GM12878 (cell line): ENCODE data around the gene C17orf107. TPM values are rescaled to one million over a fixed set of nuclear protein-coding genes. Genes with fewer than 3 reads are reported as not detected.

Experiments
- ATAC-seq: fragments of 200-7000 bp; cut with Tn5 transposase; 3 replicates; pipeline ENCODE4 v1.9.1; 2020; ENCODE audit warnings: mild to moderate bottlenecking, moderate library complexity
- BruUV-seq: library from RNA; stranded (reverse); fragments of 400-500 nt; replicated peaks from 2 replicates; lab custom pipeline; 2021; lab: Mats Ljungman, UMichigan
- CTCF ChIA-PET: fragments of 300-600 bp; sonication (Branson Sonifier 250); formaldehyde crosslinking; extraction: SDS; loops from one replicate; lab custom pipeline; 2021; ENCODE audit warnings: inconsistent platforms; lab: Yijun Ruan, JAX
- POLR2A ChIA-PET: fragments of 350-600 bp; formaldehyde crosslinking; extraction: SDS; loops from one replicate; lab custom pipeline; 2021; ENCODE audit warnings: inconsistent platforms; lab: Charles Lee
- RAD21 ChIA-PET: fragments of 300-600 bp; sonication (Branson Sonifier 250); formaldehyde crosslinking; loops from one replicate; lab custom pipeline; 2023; ENCODE audit warnings: antibody characterized with exemption; ENCODE audit not compliant: unreplicated experiment; lab: Charles Lee
- SMC1A ChIA-PET: fragments of 300-600 bp; sonication (Branson Sonifier 250); formaldehyde crosslinking; loops from one replicate; lab custom pipeline; 2023; ENCODE audit not compliant: unreplicated experiment, uncharacterized antibody; lab: Charles Lee
- DNase-seq: peaks from one replicate; pipeline ENCODE4 v3.0.0-alpha.2; 2011; ENCODE audit warnings: low read depth, low spot score
- FAIRE-seq: peaks from 3 replicates; lab custom pipeline; 2011; peaks lifted over from hg19 to GRCh38; lab: Jason Lieb, UNC
- H2AFZ ChIP-seq: 2 replicates; pipeline ENCODE4 v1.6.0; 2011; ENCODE audit warnings: low read depth, low read length, control low read depth; ENCODE audit not compliant: control insufficient read depth
- H3K27ac ChIP-seq: 2 replicates; pipeline ENCODE4 v1.5.1; 2011; ENCODE audit warnings: control low read depth; ENCODE audit not compliant: control insufficient read depth, insufficient read depth
- H3K27me3 ChIP-seq, 2 experiments: replicated peaks in 1 of 2; 2 replicates each; pipeline versions ENCODE4 v1.6.0 to v1.6.1; 2011; ENCODE audit warnings: low read length in 1 of 2; ENCODE audit not compliant: control insufficient read depth in 2 of 2, insufficient read depth in 2 of 2
- H3K36me3 ChIP-seq, 2 experiments: 2 replicates each; pipeline ENCODE4 v1.5.1; 2011; ENCODE audit warnings: low read length in 1 of 2; ENCODE audit not compliant: control insufficient read depth in 2 of 2, insufficient read depth in 2 of 2
- H3K4me1 ChIP-seq: 2 replicates; pipeline ENCODE4 v1.6.1; 2011; ENCODE audit warnings: mild to moderate bottlenecking, low read length, moderate library complexity, mixed read lengths; ENCODE audit not compliant: control insufficient read depth, insufficient read depth
- H3K4me2 ChIP-seq: 2 replicates; pipeline ENCODE4 v1.6.0; 2011; ENCODE audit warnings: control low read depth; ENCODE audit not compliant: control insufficient read depth, insufficient read depth
- H3K4me3 ChIP-seq: fragments of 200-600 bp; sonication (generic); 2 replicates; pipeline ENCODE4 v1.5.1; 2016
- H3K79me2 ChIP-seq: 2 replicates; pipeline ENCODE4 v1.6.0; 2011; ENCODE audit warnings: low read length; ENCODE audit not compliant: control insufficient read depth, insufficient read depth
- H3K9ac ChIP-seq: 2 replicates; pipeline ENCODE4 v1.8.0; 2011; ENCODE audit warnings: low read length, control low read depth, mixed read lengths; ENCODE audit not compliant: control insufficient read depth, insufficient read depth
- H3K9me3 ChIP-seq: replicated peaks from 3 replicates; pipeline ENCODE4 v1.5.1; 2011; ENCODE audit warnings: mild to moderate bottlenecking, low read length; ENCODE audit not compliant: control insufficient read depth, insufficient read depth
- H4K20me1 ChIP-seq: 2 replicates; pipeline ENCODE4 v1.6.0; 2011; ENCODE audit not compliant: control insufficient read depth, insufficient read depth
- CREB1 ChIP-seq: IDR thresholded peaks from 2 replicates; pipeline ENCODE4 v1.6.1; 2012; ENCODE audit warnings: low read depth, mild to moderate bottlenecking, inconsistent platforms
- EED ChIP-seq: sonication (generic); IDR thresholded peaks from 2 replicates; pipeline ENCODE4 v1.6.1; 2016; ENCODE audit warnings: antibody characterized with exemption, low read depth
- MYB ChIP-seq: fragments of 150-350 bp; IDR thresholded peaks from 2 replicates; pipeline ENCODE4 v1.6.1; 2014; ENCODE audit warnings: mild to moderate bottlenecking, low read depth, low read length, borderline replicate concordance
- NBN ChIP-seq: fragments of 450-650 bp; IDR thresholded peaks from 2 replicates; pipeline ENCODE4 v1.6.1; 2016
- RBBP5 ChIP-seq: fragments of 200-600 bp; sonication (generic); conservative IDR thresholded peaks from 2 replicates; pipeline ENCODE4 v1.6.1; 2016
- WGBS: methylation state at CpG from one replicate; pipeline ENCODE4 v1.1.6; 2016; ENCODE audit warnings: low lambda C conversion rate; ENCODE audit not compliant: insufficient replicate concordance, insufficient coverage; ENCODE audit errors: missing lambda C conversion rate; 5-methylcytosine and 5-hydroxymethylcytosine counted together
- in situ Hi-C: fragments of 300-500 bp; cut with MboI; formaldehyde crosslinking; loops from 9 replicates; pipeline ENCODE4 v1.14.3; 2018; ENCODE audit warnings: mixed read lengths
- intact Hi-C: fragments of 100-400 bp; cut with micrococcal nuclease; formaldehyde crosslinking; loops from one replicate; pipeline ENCODE4 v1.14.2; 2022; ENCODE audit not compliant: unreplicated experiment
- polyA plus RNA-seq, 11 experiments: library from polyadenylated mRNA; depleted of rRNA in 4 of 11; unstranded in 6 of 11; stranded (reverse) in 5 of 11; fragments of >200 nt; fragmentation: Nextera tagmentation in 4 of 11; fragmentation: Illumina TruSeq in 1 of 11; extraction: Ambion mirVana in 4 of 11; extraction: Trizol in 1 of 11; gene quantifications; 1 replicate in 1 of 11; 2 replicates in 10 of 11; pipeline versions ENCODE4 v1.2.1 to v1.2.3, GENCODE V29; 2011 to 2016; ENCODE audit warnings: inconsistent platforms in 2 of 11, missing spikeins in 2 of 11, low read depth in 1 of 11
- total RNA-seq, 4 experiments: library from RNA; depleted of rRNA in 3 of 4; stranded (reverse); fragments of >200 nt in 3 of 4; fragmentation: Illumina TruSeq in 1 of 4; extraction: Trizol in 1 of 4; gene quantifications; 2 replicates each; pipeline versions ENCODE4 v1.2.1 to v1.2.3, GENCODE V29; 2013 to 2021
- TF ChIP-seq, protein P1 (sequence below): fragments of 450-650 bp; formaldehyde crosslinking; IDR thresholded peaks from 2 replicates; pipeline ENCODE4 v1.4.0; 2020; ENCODE audit warnings: mild to moderate bottlenecking, moderate library complexity
- TF ChIP-seq, protein P2 (sequence below): IDR thresholded peaks from 2 replicates; pipeline ENCODE4 v1.6.1; 2012; ENCODE audit warnings: mild to moderate bottlenecking, low read depth, low read length

The C17orf107 gene
- total and polyA plus RNA-seq, 10 of the 15 experiments (the other 5 are each of a cell fraction or from before 2014, with no cell fraction given) = 0.05 to 0.46 (median 0.11) TPM; not detected in 3

DNA sequence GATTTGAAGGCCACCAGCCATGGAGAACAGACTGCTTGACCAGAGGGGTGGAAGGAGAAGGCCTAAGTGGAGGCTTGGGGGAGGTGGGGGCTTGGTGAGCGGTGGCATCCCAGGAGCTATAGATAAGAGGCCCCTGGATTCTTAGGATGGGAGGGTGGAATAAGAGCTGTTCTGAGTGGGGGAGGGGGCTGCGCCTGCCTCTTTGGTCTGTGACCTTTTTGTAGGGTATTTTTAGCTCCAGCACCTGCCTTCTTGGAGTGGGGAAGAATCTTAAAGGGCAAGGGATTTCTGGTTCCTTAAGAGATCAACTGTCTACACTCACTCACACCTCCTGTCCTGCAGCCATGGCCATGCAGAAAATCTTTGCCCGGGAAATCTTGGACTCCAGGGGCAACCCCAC is 52.1 kb downstream of the C17orf107 start:
- ATAC-seq = no peak
- ChIA-PET POLR2A (interaction anchor here (0.7 to 17.5 kb wide), 6 partner anchors 8 to 332 kb away, joined by 3 to 272 read pairs (median 4); partner anchors contain the start of genes RNF167, SLC25A11 and SPAG7), RAD21 (interaction anchor here (2.0 to 9.8 kb wide), 2 partner anchors 11 to 14 kb away, joined by 7 to 73 read pairs; partner anchors contain the start of genes RNF167, SLC25A11 and SPAG7), SMC1A (interaction anchor here (1.0 to 3.4 kb wide), 3 partner anchors 10 to 15 kb away, joined by 3 to 24 read pairs (median 12); partner anchors contain the start of genes RNF167, SLC25A11 and SPAG7), CTCF (interaction anchor here (1.2 to 3.4 kb wide), 6 partner anchors 11 to 386 kb away, joined by 3 to 23 read pairs (median 7); partner anchors contain the start of genes RNF167, SLC25A11 and SPAG7)
- Histone ChIP-seq H4K20me1 (peaks cover 4% of the 10 kb centered on the region; the same call in 1 of the 2 replicates), H3K9me3 (no peaks in the 10 kb centered on the region), H3K79me2 (peaks cover 33% of the 10 kb centered on the region), H2AFZ (no peak overlapping the region), H3K27me3 (no peaks in the 10 kb centered on the region), H3K36me3 (peaks cover 2 to 3% of the 10 kb centered on the region in 2 experiments; a peak in 3 of 4 replicates), H3K9ac (peak overlapping the region; percentile 97; the same call in 1 of the 2 replicates), H3K4me2 (peak overlapping the region; percentile 93), H3K4me1 (peaks cover 17% of the 10 kb centered on the region), H3K27ac (peak overlapping the region; percentile 85; the same call in 1 of the 2 replicates), H3K4me3 (no peak overlapping the region)
- WGBS = 74% methylated on average over 3 of the region's 3 CpGs
- BruUV-seq = no TSS peak
- TF ChIP-seq CREB1 = no peak
- TF ChIP-seq, protein P1, sequence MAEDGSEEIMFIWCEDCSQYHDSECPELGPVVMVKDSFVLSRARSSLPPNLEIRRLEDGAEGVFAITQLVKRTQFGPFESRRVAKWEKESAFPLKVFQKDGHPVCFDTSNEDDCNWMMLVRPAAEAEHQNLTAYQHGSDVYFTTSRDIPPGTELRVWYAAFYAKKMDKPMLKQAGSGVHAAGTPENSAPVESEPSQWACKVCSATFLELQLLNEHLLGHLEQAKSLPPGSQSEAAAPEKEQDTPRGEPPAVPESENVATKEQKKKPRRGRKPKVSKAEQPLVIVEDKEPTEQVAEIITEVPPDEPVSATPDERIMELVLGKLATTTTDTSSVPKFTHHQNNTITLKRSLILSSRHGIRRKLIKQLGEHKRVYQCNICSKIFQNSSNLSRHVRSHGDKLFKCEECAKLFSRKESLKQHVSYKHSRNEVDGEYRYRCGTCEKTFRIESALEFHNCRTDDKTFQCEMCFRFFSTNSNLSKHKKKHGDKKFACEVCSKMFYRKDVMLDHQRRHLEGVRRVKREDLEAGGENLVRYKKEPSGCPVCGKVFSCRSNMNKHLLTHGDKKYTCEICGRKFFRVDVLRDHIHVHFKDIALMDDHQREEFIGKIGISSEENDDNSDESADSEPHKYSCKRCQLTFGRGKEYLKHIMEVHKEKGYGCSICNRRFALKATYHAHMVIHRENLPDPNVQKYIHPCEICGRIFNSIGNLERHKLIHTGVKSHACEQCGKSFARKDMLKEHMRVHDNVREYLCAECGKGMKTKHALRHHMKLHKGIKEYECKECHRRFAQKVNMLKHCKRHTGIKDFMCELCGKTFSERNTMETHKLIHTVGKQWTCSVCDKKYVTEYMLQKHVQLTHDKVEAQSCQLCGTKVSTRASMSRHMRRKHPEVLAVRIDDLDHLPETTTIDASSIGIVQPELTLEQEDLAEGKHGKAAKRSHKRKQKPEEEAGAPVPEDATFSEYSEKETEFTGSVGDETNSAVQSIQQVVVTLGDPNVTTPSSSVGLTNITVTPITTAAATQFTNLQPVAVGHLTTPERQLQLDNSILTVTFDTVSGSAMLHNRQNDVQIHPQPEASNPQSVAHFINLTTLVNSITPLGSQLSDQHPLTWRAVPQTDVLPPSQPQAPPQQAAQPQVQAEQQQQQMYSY = no peak
- TF ChIP-seq MYB = no peak
- TF ChIP-seq RBBP5 = no peak
- TF ChIP-seq, protein P2, sequence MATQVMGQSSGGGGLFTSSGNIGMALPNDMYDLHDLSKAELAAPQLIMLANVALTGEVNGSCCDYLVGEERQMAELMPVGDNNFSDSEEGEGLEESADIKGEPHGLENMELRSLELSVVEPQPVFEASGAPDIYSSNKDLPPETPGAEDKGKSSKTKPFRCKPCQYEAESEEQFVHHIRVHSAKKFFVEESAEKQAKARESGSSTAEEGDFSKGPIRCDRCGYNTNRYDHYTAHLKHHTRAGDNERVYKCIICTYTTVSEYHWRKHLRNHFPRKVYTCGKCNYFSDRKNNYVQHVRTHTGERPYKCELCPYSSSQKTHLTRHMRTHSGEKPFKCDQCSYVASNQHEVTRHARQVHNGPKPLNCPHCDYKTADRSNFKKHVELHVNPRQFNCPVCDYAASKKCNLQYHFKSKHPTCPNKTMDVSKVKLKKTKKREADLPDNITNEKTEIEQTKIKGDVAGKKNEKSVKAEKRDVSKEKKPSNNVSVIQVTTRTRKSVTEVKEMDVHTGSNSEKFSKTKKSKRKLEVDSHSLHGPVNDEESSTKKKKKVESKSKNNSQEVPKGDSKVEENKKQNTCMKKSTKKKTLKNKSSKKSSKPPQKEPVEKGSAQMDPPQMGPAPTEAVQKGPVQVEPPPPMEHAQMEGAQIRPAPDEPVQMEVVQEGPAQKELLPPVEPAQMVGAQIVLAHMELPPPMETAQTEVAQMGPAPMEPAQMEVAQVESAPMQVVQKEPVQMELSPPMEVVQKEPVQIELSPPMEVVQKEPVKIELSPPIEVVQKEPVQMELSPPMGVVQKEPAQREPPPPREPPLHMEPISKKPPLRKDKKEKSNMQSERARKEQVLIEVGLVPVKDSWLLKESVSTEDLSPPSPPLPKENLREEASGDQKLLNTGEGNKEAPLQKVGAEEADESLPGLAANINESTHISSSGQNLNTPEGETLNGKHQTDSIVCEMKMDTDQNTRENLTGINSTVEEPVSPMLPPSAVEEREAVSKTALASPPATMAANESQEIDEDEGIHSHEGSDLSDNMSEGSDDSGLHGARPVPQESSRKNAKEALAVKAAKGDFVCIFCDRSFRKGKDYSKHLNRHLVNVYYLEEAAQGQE = no peak
- no peak for TF ChIP-seq NBN
- no peak for TF ChIP-seq EED
- in situ Hi-C loops = no loop called here
- no peak for FAIRE-seq
- intact Hi-C loops = no loop called here
- DNase-seq = no peak

Other genes starting within 250 kb of the C17orf107 start
Only the 7 nearest of the 25 such genes appear.
- gene MINK1, start 66.2 kb upstream of the C17orf107 start, total RNA-seq (2014; rRNA removed) = 13.0 and 15.8 TPM in 2 replicates
- gene MINK1, start 66.2 kb upstream of the C17orf107 start, total RNA-seq (2014; rRNA removed; fragmentation: Illumina TruSeq; extraction: Trizol) = 11.7 and 12.0 TPM in 2 replicates
- 48.5 and 55.6 TPM in 2 replicates for gene MINK1, start 66.2 kb upstream of the C17orf107 start, total RNA-seq (2021)
- 15.2 and 31.2 TPM in 2 replicates for gene MINK1, start 66.2 kb upstream of the C17orf107 start, polyA plus RNA-seq (2011; rRNA removed)
- 19.8 and 22.4 TPM in 2 replicates for gene MINK1, start 66.2 kb upstream of the C17orf107 start, polyA plus RNA-seq (2014; fragmentation: Illumina TruSeq; extraction: Trizol)
- gene MINK1, start 66.2 kb upstream of the C17orf107 start, polyA plus RNA-seq (2014; fragmentation: Nextera tagmentation; extraction: Ambion mirVana) = under 1 TPM; 0.08 to 0.20 TPM
- 31.6 and 38.1 TPM in 2 replicates for gene MINK1, start 66.2 kb upstream of the C17orf107 start, polyA plus RNA-seq (2014; rRNA removed)
- 10 to 100 TPM; 13.9 to 14.3 TPM for gene MINK1, start 66.2 kb upstream of the C17orf107 start, polyA plus RNA-seq (2016; fragmentation: Nextera tagmentation; extraction: Ambion mirVana)
- 0.11 TPM in 1 of 2 replicates, not detected in the other for gene CHRNE, start 3.6 kb downstream of the C17orf107 start, total RNA-seq (2014; rRNA removed)
- not detected in 2 replicates for gene CHRNE, start 3.6 kb downstream of the C17orf107 start, total RNA-seq (2014; rRNA removed; fragmentation: Illumina TruSeq; extraction: Trizol)
- 0.08 and 0.10 TPM in 2 replicates for gene CHRNE, start 3.6 kb downstream of the C17orf107 start, total RNA-seq (2021)
- gene CHRNE, start 3.6 kb downstream of the C17orf107 start, polyA plus RNA-seq (2011; rRNA removed) = 0.05 TPM in 1 of 2 replicates, not detected in the other
- not detected in 2 replicates for gene CHRNE, start 3.6 kb downstream of the C17orf107 start, polyA plus RNA-seq (2014; fragmentation: Illumina TruSeq; extraction: Trizol)
- under 1 TPM in 1 of 2 experiments, not detected in 1; 0.05 TPM for gene CHRNE, start 3.6 kb downstream of the C17orf107 start, polyA plus RNA-seq (2014; fragmentation: Nextera tagmentation; extraction: Ambion mirVana)
- gene CHRNE, start 3.6 kb downstream of the C17orf107 start, polyA plus RNA-seq (2014; rRNA removed) = 0.22 TPM in 1 of 2 replicates, not detected in the other
- gene CHRNE, start 3.6 kb downstream of the C17orf107 start, polyA plus RNA-seq (2016; fragmentation: Nextera tagmentation; extraction: Ambion mirVana) = not detected
- 0.06 and 0.49 TPM in 2 replicates for gene GP1BA, start 32.7 kb downstream of the C17orf107 start, total RNA-seq (2014; rRNA removed)
- 0.04 and 0.14 TPM in 2 replicates for gene GP1BA, start 32.7 kb downstream of the C17orf107 start, total RNA-seq (2014; rRNA removed; fragmentation: Illumina TruSeq; extraction: Trizol)
- gene GP1BA, start 32.7 kb downstream of the C17orf107 start, total RNA-seq (2021) = 0.67 and 0.74 TPM in 2 replicates
- gene GP1BA, start 32.7 kb downstream of the C17orf107 start, polyA plus RNA-seq (2011; rRNA removed) = not detected in 2 replicates
- gene GP1BA, start 32.7 kb downstream of the C17orf107 start, polyA plus RNA-seq (2014; fragmentation: Illumina TruSeq; extraction: Trizol) = 0.25 and 0.59 TPM in 2 replicates
- gene GP1BA, start 32.7 kb downstream of the C17orf107 start, polyA plus RNA-seq (2014; fragmentation: Nextera tagmentation; extraction: Ambion mirVana) = under 1 TPM; 0.05 to 0.11 TPM
- gene GP1BA, start 32.7 kb downstream of the C17orf107 start, polyA plus RNA-seq (2014; rRNA removed) = 0.28 and 0.43 TPM in 2 replicates
- gene GP1BA, start 32.7 kb downstream of the C17orf107 start, polyA plus RNA-seq (2016; fragmentation: Nextera tagmentation; extraction: Ambion mirVana) = under 1 TPM; 0.35 to 0.64 TPM
- 82.7 and 91.4 TPM in 2 replicates for gene SLC25A11, start 40.5 kb downstream of the C17orf107 start, total RNA-seq (2014; rRNA removed)
- gene SLC25A11, start 40.5 kb downstream of the C17orf107 start, total RNA-seq (2014; rRNA removed; fragmentation: Illumina TruSeq; extraction: Trizol) = 32.1 and 35.2 TPM in 2 replicates
- gene SLC25A11, start 40.5 kb downstream of the C17orf107 start, total RNA-seq (2021) = 73.7 and 82.2 TPM in 2 replicates
- 11.8 and 28.2 TPM in 2 replicates for gene SLC25A11, start 40.5 kb downstream of the C17orf107 start, polyA plus RNA-seq (2011; rRNA removed)
- gene SLC25A11, start 40.5 kb downstream of the C17orf107 start, polyA plus RNA-seq (2014; fragmentation: Illumina TruSeq; extraction: Trizol) = 19.1 and 59.2 TPM in 2 replicates
- gene SLC25A11, start 40.5 kb downstream of the C17orf107 start, polyA plus RNA-seq (2014; fragmentation: Nextera tagmentation; extraction: Ambion mirVana) = 10 to 100 TPM in 1 of 2 experiments, 1 to 10 TPM in 1; 5.8 to 10.9 TPM
- gene SLC25A11, start 40.5 kb downstream of the C17orf107 start, polyA plus RNA-seq (2014; rRNA removed) = 70.9 and 72.5 TPM in 2 replicates
- 100 to 1,000 TPM; 141 to 142 TPM for gene SLC25A11, start 40.5 kb downstream of the C17orf107 start, polyA plus RNA-seq (2016; fragmentation: Nextera tagmentation; extraction: Ambion mirVana)
- 47.6 and 52.9 TPM in 2 replicates for gene RNF167, start 40.7 kb downstream of the C17orf107 start, total RNA-seq (2014; rRNA removed)
- gene RNF167, start 40.7 kb downstream of the C17orf107 start, total RNA-seq (2014; rRNA removed; fragmentation: Illumina TruSeq; extraction: Trizol) = 57.4 and 63.9 TPM in 2 replicates
- gene RNF167, start 40.7 kb downstream of the C17orf107 start, total RNA-seq (2021) = 86.5 and 91.3 TPM in 2 replicates
- gene RNF167, start 40.7 kb downstream of the C17orf107 start, polyA plus RNA-seq (2011; rRNA removed) = 58.4 and 90.7 TPM in 2 replicates
- 132 and 147 TPM in 2 replicates for gene RNF167, start 40.7 kb downstream of the C17orf107 start, polyA plus RNA-seq (2014; fragmentation: Illumina TruSeq; extraction: Trizol)
- gene RNF167, start 40.7 kb downstream of the C17orf107 start, polyA plus RNA-seq (2014; fragmentation: Nextera tagmentation; extraction: Ambion mirVana) = 10 to 100 TPM; 33.6 to 35.3 TPM
- gene RNF167, start 40.7 kb downstream of the C17orf107 start, polyA plus RNA-seq (2014; rRNA removed) = 87.1 and 87.9 TPM in 2 replicates
- gene RNF167, start 40.7 kb downstream of the C17orf107 start, polyA plus RNA-seq (2016; fragmentation: Nextera tagmentation; extraction: Ambion mirVana) = 10 to 100 TPM; 49.7 to 57.7 TPM
- gene PFN1, start 49.0 kb downstream of the C17orf107 start, total RNA-seq (2014; rRNA removed) = 1,668 and 2,039 TPM in 2 replicates
- gene PFN1, start 49.0 kb downstream of the C17orf107 start, total RNA-seq (2014; rRNA removed; fragmentation: Illumina TruSeq; extraction: Trizol) = 812 and 920 TPM in 2 replicates
- 1,903 and 1,912 TPM in 2 replicates for gene PFN1, start 49.0 kb downstream of the C17orf107 start, total RNA-seq (2021)
- 705 and 1,560 TPM in 2 replicates for gene PFN1, start 49.0 kb downstream of the C17orf107 start, polyA plus RNA-seq (2011; rRNA removed)
- gene PFN1, start 49.0 kb downstream of the C17orf107 start, polyA plus RNA-seq (2014; fragmentation: Illumina TruSeq; extraction: Trizol) = 1,675 and 1,933 TPM in 2 replicates
- 100 to 1,000 TPM; 154 to 558 TPM for gene PFN1, start 49.0 kb downstream of the C17orf107 start, polyA plus RNA-seq (2014; fragmentation: Nextera tagmentation; extraction: Ambion mirVana)
- 3,016 and 4,055 TPM in 2 replicates for gene PFN1, start 49.0 kb downstream of the C17orf107 start, polyA plus RNA-seq (2014; rRNA removed)
- 1,000 to 10,000 TPM; 3,739 to 3,892 TPM for gene PFN1, start 49.0 kb downstream of the C17orf107 start, polyA plus RNA-seq (2016; fragmentation: Nextera tagmentation; extraction: Ambion mirVana)
- gene ENO3, start 51.6 kb downstream of the C17orf107 start, total RNA-seq (2014; rRNA removed) = 10.4 and 11.1 TPM in 2 replicates
- 9.7 and 10.4 TPM in 2 replicates for gene ENO3, start 51.6 kb downstream of the C17orf107 start, total RNA-seq (2014; rRNA removed; fragmentation: Illumina TruSeq; extraction: Trizol)
- gene ENO3, start 51.6 kb downstream of the C17orf107 start, total RNA-seq (2021) = 24.4 and 28.4 TPM in 2 replicates
- gene ENO3, start 51.6 kb downstream of the C17orf107 start, polyA plus RNA-seq (2011; rRNA removed) = 19.8 and 25.6 TPM in 2 replicates
- gene ENO3, start 51.6 kb downstream of the C17orf107 start, polyA plus RNA-seq (2014; fragmentation: Illumina TruSeq; extraction: Trizol) = 9.0 and 15.2 TPM in 2 replicates
- 10 to 100 TPM in 1 of 2 experiments, 1 to 10 TPM in 1; 6.8 to 14.5 TPM for gene ENO3, start 51.6 kb downstream of the C17orf107 start, polyA plus RNA-seq (2014; fragmentation: Nextera tagmentation; extraction: Ambion mirVana)
- 26.3 and 31.5 TPM in 2 replicates for gene ENO3, start 51.6 kb downstream of the C17orf107 start, polyA plus RNA-seq (2014; rRNA removed)
- 10 to 100 TPM; 18.8 to 19.7 TPM for gene ENO3, start 51.6 kb downstream of the C17orf107 start, polyA plus RNA-seq (2016; fragmentation: Nextera tagmentation; extraction: Ambion mirVana)